ENCODE results near the gene DRICH1.
"Not testable (repeated sequence)": the region's sequence is repeated elsewhere in the genome, so short reads cannot be mapped to it uniquely, and the experiment has no call there.

DRICH1 gene

DNA sequence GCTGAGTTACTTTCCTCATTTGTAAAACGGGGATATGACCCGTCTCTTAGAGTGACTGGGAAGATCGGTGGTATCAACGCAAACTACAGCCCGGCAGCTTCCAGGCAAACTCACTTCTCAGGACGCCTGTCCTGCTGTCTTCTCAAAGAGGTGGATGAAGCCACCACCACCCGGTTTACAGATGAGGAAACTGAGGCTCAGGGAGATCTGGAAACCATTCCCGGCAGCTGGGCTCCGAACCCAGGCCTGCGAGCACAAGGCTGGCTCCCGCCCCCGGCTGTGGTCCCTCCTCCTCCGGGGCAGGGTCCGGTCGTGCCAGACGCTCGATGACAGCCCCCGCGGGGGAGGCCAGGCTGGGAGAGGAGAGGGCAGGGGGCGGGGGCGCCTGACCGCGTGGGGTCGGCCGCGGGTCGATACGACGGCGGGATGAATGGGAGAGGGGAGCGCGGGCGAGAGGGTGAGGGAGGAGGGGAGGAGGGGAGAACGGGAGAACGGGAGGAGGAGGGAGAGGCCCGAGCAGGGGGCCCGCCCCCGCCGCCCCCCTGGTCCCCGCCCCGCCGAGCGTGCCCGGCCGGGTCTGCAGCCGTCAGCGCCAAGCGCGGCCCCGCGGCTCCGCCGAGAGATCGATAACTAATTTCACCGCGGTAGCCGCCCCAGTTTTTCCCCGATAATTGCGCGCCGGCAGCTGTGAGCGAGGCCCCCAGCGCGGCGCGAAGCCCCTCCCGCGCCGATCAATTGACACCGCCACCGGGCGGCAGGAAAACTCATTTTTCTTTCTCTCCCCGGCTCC lies 66.0 kb downstream of the DRICH1 start:
- no peaks in the 10 kb centered on the region for H3K36me3 ChIP-seq (ENCODE audit: control insufficient read depth, insufficient read depth, low read length)
- 0 to 2% methylated on average over 19 to 46 of the region's 73 CpGs for WGBS, 2 experiments (ENCODE audit: insufficient coverage in 2 of 2)
- H3K4me1 ChIP-seq (ENCODE audit: control insufficient read depth, insufficient read depth, low read length, poor library complexity, severe bottlenecking): peaks cover 10% of the 10 kb centered on the region
- H3K9me3 ChIP-seq (ENCODE audit: control insufficient read depth, low read length): no peaks in the 10 kb centered on the region
- no peak overlapping the region for H3K27ac ChIP-seq (ENCODE audit: low read depth, low read length, severe bottlenecking)
- peak overlapping the region; percentile 51 for H3K4me3 ChIP-seq (ENCODE audit: extremely low read depth, insufficient read depth, low read length, poor library complexity, severe bottlenecking)

- Histone ChIP-seq H3K36me3 (ENCODE audit: control insufficient read depth, insufficient read depth, low read length) (no peaks in the 10 kb centered on the region), H3K9me3 (ENCODE audit: control insufficient read depth, low read length) (no peaks in the 10 kb centered on the region), H3K4me1 (ENCODE audit: control insufficient read depth, insufficient read depth, low read length, poor library complexity, severe bottlenecking) (peaks cover 10% of the 10 kb centered on the region), H3K27ac (ENCODE audit: low read depth, low read length, severe bottlenecking) (no peak overlapping the region), H3K4me3 (ENCODE audit: extremely low read depth, insufficient read depth, low read length, poor library complexity, severe bottlenecking) (peak overlapping the region; percentile 51)
- WGBS, 2 experiments (ENCODE audit: insufficient coverage in 2 of 2): 0 to 5% methylated on average over 3 to 10 of the region's 11 CpGs
These were observed 66.7 kb downstream of the DRICH1 start for GRCh38 chr22:23565305-23565914.

DNA sequence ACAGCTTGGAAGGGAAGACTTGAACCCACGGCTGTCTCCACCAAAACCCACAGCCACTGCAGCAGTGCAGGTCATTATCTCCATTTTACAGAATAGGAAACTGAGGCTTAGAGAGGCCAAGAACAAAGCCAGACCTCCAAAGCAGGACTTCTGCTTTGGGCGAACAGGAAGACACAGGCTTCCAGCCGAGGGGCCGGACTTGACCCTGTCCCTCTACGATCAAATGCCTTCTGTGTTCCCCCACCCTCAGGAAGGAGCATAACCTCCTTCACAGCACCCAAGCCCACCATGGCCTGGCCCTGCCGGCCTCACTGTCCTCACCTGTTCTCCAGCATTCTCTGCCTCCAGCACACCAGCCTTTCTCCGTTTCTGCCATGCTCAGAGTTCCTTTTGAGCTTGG lies 67.8 kb downstream of the DRICH1 start:
- H3K27ac ChIP-seq (ENCODE audit: low read depth, low read length, severe bottlenecking): no peak overlapping the region
- 90 to 94% methylated on average over 6 to 7 of the region's 7 CpGs for WGBS, 2 experiments (ENCODE audit: insufficient coverage in 2 of 2)

GRCh38 chr22:23563111-23563510 lies 69.0 kb downstream of the DRICH1 start:
- Histone ChIP-seq H3K9me3 (ENCODE audit: control insufficient read depth, low read length) (no peaks in the 10 kb centered on the region), H3K4me1 (ENCODE audit: control insufficient read depth, insufficient read depth, low read length, poor library complexity, severe bottlenecking) (peaks cover 6% of the 10 kb centered on the region), H3K36me3 (ENCODE audit: control insufficient read depth, insufficient read depth, low read length) (no peaks in the 10 kb centered on the region), H3K27ac (ENCODE audit: low read depth, low read length, severe bottlenecking) (no peak overlapping the region), H3K4me3 (ENCODE audit: extremely low read depth, insufficient read depth, low read length, poor library complexity, severe bottlenecking) (no peak overlapping the region)
- WGBS, 2 experiments (ENCODE audit: insufficient coverage in 2 of 2): 92 to 97% methylated on average over 8 to 9 of the region's 9 CpGs

More for the DNA sequence above, 67.8 kb downstream of the DRICH1 start:
- H3K4me1 ChIP-seq (ENCODE audit: control insufficient read depth, insufficient read depth, low read length, poor library complexity, severe bottlenecking): peaks cover 10% of the 10 kb centered on the region
- H3K4me3 ChIP-seq (ENCODE audit: extremely low read depth, insufficient read depth, low read length, poor library complexity, severe bottlenecking): no peak overlapping the region
- H3K36me3 ChIP-seq (ENCODE audit: control insufficient read depth, insufficient read depth, low read length): no peaks in the 10 kb centered on the region
- no peaks in the 10 kb centered on the region for H3K9me3 ChIP-seq (ENCODE audit: control insufficient read depth, low read length)

DNA sequence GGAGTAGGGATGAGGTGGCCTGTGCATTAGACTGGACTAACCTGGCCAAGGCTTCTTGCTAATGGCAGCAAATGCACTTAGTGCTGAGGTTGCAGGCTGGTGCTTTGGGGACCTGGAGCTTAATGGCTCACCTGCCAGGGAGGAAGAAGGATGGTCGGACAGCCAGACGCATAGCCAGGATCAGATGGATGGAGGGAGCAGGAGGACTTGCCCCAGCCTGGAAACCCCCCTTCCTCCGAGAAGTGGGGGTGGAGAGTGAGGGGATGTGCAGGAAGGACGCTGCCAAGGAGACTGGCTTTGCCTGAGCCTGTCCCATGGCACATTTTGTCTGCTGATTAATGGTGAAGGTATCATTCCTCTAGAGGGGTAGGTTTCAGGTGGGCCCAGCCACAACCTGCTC lies 69.9 kb downstream of the DRICH1 start:
- no peaks in the 10 kb centered on the region for H3K9me3 ChIP-seq (ENCODE audit: control insufficient read depth, low read length)
- H3K36me3 ChIP-seq (ENCODE audit: control insufficient read depth, insufficient read depth, low read length): no peaks in the 10 kb centered on the region
- 87 to 96% methylated on average over 4 of the region's 4 CpGs for WGBS, 2 experiments (ENCODE audit: insufficient coverage in 2 of 2)
- no peak overlapping the region for H3K4me3 ChIP-seq (ENCODE audit: extremely low read depth, insufficient read depth, low read length, poor library complexity, severe bottlenecking)
- H3K27ac ChIP-seq (ENCODE audit: low read depth, low read length, severe bottlenecking): no peak overlapping the region
- H3K4me1 ChIP-seq (ENCODE audit: control insufficient read depth, insufficient read depth, low read length, poor library complexity, severe bottlenecking): peaks cover 5% of the 10 kb centered on the region

- not testable (repeated sequence) for H3K4me1 ChIP-seq (ENCODE audit: control insufficient read depth, insufficient read depth, low read length, poor library complexity, severe bottlenecking); H3K9me3 ChIP-seq (ENCODE audit: control insufficient read depth, low read length); H3K36me3 ChIP-seq (ENCODE audit: control insufficient read depth, insufficient read depth, low read length); H3K4me3 ChIP-seq (ENCODE audit: extremely low read depth, insufficient read depth, low read length, poor library complexity, severe bottlenecking); H3K27ac ChIP-seq (ENCODE audit: low read depth, low read length, severe bottlenecking)
- 91 to 95% methylated on average over 4 to 12 of the region's 24 CpGs for WGBS, 2 experiments (ENCODE audit: insufficient coverage in 2 of 2)
These were observed 71.1 kb downstream of the DRICH1 start for GRCh38 chr22:23561025-23561510.

DNA sequence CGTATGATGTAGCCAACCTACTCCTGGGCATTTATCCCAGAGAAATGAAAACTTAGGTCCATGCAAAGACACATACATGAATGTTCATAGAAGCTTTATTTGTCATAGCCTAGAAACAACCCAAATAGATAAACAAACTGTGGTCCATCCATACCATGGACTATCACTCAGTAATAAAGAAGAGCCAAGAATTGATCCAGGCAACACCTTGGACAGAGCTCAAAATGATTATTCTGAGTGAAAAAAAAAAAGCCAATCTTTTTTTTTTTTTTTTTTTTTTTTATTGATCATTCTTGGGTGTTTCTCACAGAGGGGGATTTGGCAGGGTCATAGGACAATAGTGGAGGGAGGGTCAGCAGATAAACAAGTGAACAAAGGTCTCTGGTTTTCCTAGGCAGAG lies 71.9 kb downstream of the DRICH1 start:
- not testable (repeated sequence) for H3K36me3 ChIP-seq (ENCODE audit: control insufficient read depth, insufficient read depth, low read length); H3K4me1 ChIP-seq (ENCODE audit: control insufficient read depth, insufficient read depth, low read length, poor library complexity, severe bottlenecking); H3K27ac ChIP-seq (ENCODE audit: low read depth, low read length, severe bottlenecking); H3K9me3 ChIP-seq (ENCODE audit: control insufficient read depth, low read length); H3K4me3 ChIP-seq (ENCODE audit: extremely low read depth, insufficient read depth, low read length, poor library complexity, severe bottlenecking)
- WGBS, 2 experiments (ENCODE audit: insufficient coverage in 2 of 2): 100% methylated on average over 1 of the region's 1 CpG; no CpG with 5 or more reads in 1 of the 2 experiments

All from mesodermal cell (in vitro differentiated cells).